Gastroesophageal sphincter (tissue), 4 donors: Measurements from ENCODE around the gene GALNT2. TPM values are rescaled to one million over a fixed set of nuclear protein-coding genes. Genes with fewer than 3 reads are reported as not detected.

ENCODE experiments used
- ATAC-seq: fragments of 150-250 bp; one replicate; pipeline ENCODE4 v1.9.1; 2016; ENCODE audit warnings: mild to moderate bottlenecking, moderate library complexity
- H3K27ac ChIP-seq, 4 donors: fragments of 200-600 bp; sonication (generic) in 3 of 4; 1 replicate in 3 of 4; 2 replicates in 1 of 4; pipeline ENCODE4 v1.5.1; 2016 to 2019
- H3K27me3 ChIP-seq: fragments of 200-600 bp; sonication (generic); one replicate; pipeline ENCODE4 v1.5.1; 2019
- H3K36me3 ChIP-seq, 2 donors: fragments of 200-600 bp; sonication (generic); one replicate each; pipeline ENCODE4 v1.5.1; 2019; ENCODE audit warnings: control low read depth in 1 of 2
- H3K4me1 ChIP-seq, 3 donors: fragments of 200-600 bp; sonication (generic); 1 replicate in 2 of 3; 2 replicates in 1 of 3; pipeline ENCODE4 v1.5.1; 2016 to 2019; ENCODE audit warnings: control low read depth in 2 of 3
- H3K4me3 ChIP-seq, 2 donors: fragments of 200-600 bp; sonication (generic); one replicate each; pipeline ENCODE4 v1.5.1; 2019; ENCODE audit warnings: mild to moderate bottlenecking in 1 of 2, moderate library complexity in 1 of 2
- H3K9me3 ChIP-seq, 3 donors: fragments of 200-600 bp; sonication (generic); one replicate each; pipeline ENCODE4 v1.5.1; 2017 to 2019; ENCODE audit warnings: control low read depth in 2 of 3
- EP300 ChIP-seq: sonication (generic); formaldehyde crosslinking; IDR thresholded peaks from one replicate; pipeline ENCODE4 v1.6.1; 2017; ENCODE audit warnings: antibody characterized with exemption, mild to moderate bottlenecking
- POLR2A ChIP-seq, 2 donors: fragments of 450-650 bp; IDR thresholded peaks; one replicate each; pipeline ENCODE4 v1.6.1; 2017; ENCODE audit warnings: antibody characterized with exemption in 2 of 2, mild to moderate bottlenecking in 2 of 2, moderate library complexity in 1 of 2
- POLR2AphosphoS5 ChIP-seq: sonication (generic); formaldehyde crosslinking; IDR thresholded peaks from one replicate; pipeline ENCODE4 v1.6.1; 2017; ENCODE audit warnings: antibody characterized with exemption
- WGBS, 2 donors: methylation state at CpG; one replicate each; pipeline ENCODE4 v1.1.5; 2018; ENCODE audit warnings: low coverage in 1 of 2; 5-methylcytosine and 5-hydroxymethylcytosine counted together
- total RNA-seq, 4 donors: library from RNA; depleted of rRNA; stranded (reverse); fragments of >200 nt; gene quantifications; one replicate each; pipeline ENCODE4 v1.1.0, GENCODE V29; 2016
- TF ChIP-seq, protein P1 (sequence below), 4 experiments: fragments of 200-600 bp in 2 of 4; fragments of 450-650 bp in 2 of 4; sonication (generic) in 1 of 4; IDR thresholded peaks; one replicate each; pipeline ENCODE4 v1.5.1; 2017 to 2019; ENCODE audit warnings: antibody characterized with exemption in 4 of 4, mild to moderate bottlenecking in 2 of 4, moderate library complexity in 2 of 4

Gene GALNT2
- total RNA-seq, 4 donors from 2014 or later, result 95.3 to 160 (median 134) TPM

DNA sequence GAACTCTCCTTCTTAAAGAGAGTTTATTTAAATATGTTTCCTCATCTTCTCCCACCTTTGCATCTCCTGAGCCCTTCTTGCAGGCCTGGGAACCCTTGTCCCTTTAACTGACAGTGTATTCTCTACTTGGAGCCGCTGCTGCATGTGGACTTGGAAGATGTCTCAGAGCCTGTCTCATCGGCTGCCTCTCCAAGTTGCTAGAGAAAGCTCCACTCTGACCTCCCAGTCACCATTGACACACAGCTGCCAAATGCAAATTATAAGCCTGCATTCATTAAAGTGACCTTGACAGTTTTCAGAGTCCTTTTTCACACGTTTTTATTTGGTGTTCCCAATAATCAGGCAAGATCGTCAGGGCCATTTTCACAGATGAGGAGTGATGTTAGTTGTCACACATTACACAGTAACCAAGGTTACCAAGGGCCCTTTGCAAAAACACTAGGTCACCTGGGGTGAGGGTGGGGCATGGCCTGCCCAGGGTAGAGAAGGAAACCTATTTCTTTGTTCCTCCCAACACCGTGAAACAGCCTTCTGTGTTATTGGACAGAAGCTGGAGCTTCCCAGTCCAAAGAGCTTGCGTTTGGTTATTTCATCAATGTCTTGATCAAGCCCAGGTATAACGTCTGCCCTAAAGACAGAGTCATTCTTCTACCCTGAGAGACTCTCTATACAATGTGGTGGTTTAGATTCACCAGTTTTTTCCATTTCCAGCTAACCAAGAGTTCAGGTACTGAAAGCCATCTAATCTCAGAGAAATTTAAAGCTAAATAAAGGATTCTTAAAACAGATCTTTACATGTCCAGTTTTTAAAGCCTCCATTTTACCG, 164.1 kb downstream of the GALNT2 start:
- Histone ChIP-seq H3K27me3 (no peaks in the 10 kb centered on the region), H3K4me1 (peaks cover 3 to 47% (median 12%) of the 10 kb centered on the region in 3 donors), H3K36me3 (peaks cover 0 to 5% of the 10 kb centered on the region in 2 donors), H3K4me3 (no peak overlapping the region), H3K9me3 (no peaks in the 10 kb centered on the region), H3K27ac (peak overlapping the region in 2 of 4 donors; percentile 36 to 57)
- no peak for ATAC-seq
- 66 to 80% methylated on average over 7 to 8 of the region's 8 CpGs for WGBS, 2 donors
- TF ChIP-seq EP300 (no peak), POLR2A (IDR thresholded peaks at IDR 0.05) (no peak), POLR2AphosphoS5 (no peak)
- TF ChIP-seq, protein P1, sequence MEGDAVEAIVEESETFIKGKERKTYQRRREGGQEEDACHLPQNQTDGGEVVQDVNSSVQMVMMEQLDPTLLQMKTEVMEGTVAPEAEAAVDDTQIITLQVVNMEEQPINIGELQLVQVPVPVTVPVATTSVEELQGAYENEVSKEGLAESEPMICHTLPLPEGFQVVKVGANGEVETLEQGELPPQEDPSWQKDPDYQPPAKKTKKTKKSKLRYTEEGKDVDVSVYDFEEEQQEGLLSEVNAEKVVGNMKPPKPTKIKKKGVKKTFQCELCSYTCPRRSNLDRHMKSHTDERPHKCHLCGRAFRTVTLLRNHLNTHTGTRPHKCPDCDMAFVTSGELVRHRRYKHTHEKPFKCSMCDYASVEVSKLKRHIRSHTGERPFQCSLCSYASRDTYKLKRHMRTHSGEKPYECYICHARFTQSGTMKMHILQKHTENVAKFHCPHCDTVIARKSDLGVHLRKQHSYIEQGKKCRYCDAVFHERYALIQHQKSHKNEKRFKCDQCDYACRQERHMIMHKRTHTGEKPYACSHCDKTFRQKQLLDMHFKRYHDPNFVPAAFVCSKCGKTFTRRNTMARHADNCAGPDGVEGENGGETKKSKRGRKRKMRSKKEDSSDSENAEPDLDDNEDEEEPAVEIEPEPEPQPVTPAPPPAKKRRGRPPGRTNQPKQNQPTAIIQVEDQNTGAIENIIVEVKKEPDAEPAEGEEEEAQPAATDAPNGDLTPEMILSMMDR (IDR thresholded peaks at IDR 0.05), result no peak

DNA sequence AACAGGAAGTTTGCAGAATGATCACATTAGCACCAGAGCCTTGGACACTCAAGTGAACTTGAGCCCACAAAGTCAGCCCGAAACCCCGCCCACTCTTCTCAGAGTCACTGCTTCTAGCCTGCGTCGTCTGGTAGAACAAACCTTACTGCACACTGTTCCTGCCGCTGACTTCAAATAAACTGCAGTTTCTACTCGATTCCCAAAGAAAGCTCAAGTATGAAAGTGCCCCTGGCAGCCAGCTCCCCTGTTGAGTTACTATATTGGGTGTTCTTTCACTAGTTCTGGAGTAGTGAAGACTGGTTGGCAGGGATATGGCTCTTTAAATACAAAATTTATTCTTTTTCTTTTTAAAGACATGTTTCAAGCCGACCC, 164.7 kb downstream of the GALNT2 start:
- no peaks in the 10 kb centered on the region for H3K9me3 ChIP-seq
- peak overlapping the region in 3 of 4 donors; percentile 7 to 57 (median 36) for H3K27ac ChIP-seq
- peak overlapping the region in 1 of 2 donors; percentile 15 for H3K4me3 ChIP-seq
- WGBS, 2 donors, result 29 to 67% methylated on average over 7 of the region's 7 CpGs
- H3K27me3 ChIP-seq, result no peaks in the 10 kb centered on the region
- TF ChIP-seq POLR2A (IDR thresholded peaks at IDR 0.05) (no peak), POLR2AphosphoS5 (no peak), EP300 (no peak)
- TF ChIP-seq, protein P1 (IDR thresholded peaks at IDR 0.05), result no peak
- ATAC-seq, result peak; percentile 83
- peaks cover 3 to 42% (median 12%) of the 10 kb centered on the region in 3 donors for H3K4me1 ChIP-seq
- H3K36me3 ChIP-seq, result peaks cover 0 to 11% of the 10 kb centered on the region in 2 donors

GRCh38 chr1:230232371-230232771, 165.3 kb downstream of the GALNT2 start:
- Histone ChIP-seq H3K4me3 (no peak overlapping the region), H3K27ac (peak overlapping the region in 2 of 4 donors; percentile 36 to 57), H3K36me3 (peaks cover 0 to 17% of the 10 kb centered on the region in 2 donors), H3K27me3 (no peaks in the 10 kb centered on the region), H3K9me3 (no peaks in the 10 kb centered on the region), H3K4me1 (peaks cover 3 to 42% (median 12%) of the 10 kb centered on the region in 3 donors)
- no peak for TF ChIP-seq POLR2A (IDR thresholded peaks at IDR 0.05)
- ATAC-seq, result no peak
- 57 to 72% methylated on average over 10 of the region's 10 CpGs for WGBS, 2 donors

GRCh38 chr1:230233786-230234185, 166.7 kb downstream of the GALNT2 start:
- H3K36me3 ChIP-seq, result peaks cover 0 to 29% of the 10 kb centered on the region in 2 donors
- no peak overlapping the region for H3K4me3 ChIP-seq
- H3K4me1 ChIP-seq, result peaks cover 3 to 42% (median 12%) of the 10 kb centered on the region in 3 donors
- TF ChIP-seq POLR2A (IDR thresholded peaks at IDR 0.05), result no peak
- no peak for TF ChIP-seq POLR2AphosphoS5
- TF ChIP-seq, protein P1 (IDR thresholded peaks at IDR 0.05), result no peak
- no peak for TF ChIP-seq EP300
- H3K9me3 ChIP-seq, result no peaks in the 10 kb centered on the region
- 89 to 95% methylated on average over 3 to 4 of the region's 4 CpGs for WGBS, 2 donors
- no peak for ATAC-seq
- H3K27me3 ChIP-seq, result no peaks in the 10 kb centered on the region
- H3K27ac ChIP-seq, result no peak overlapping the region

GRCh38 chr1:230235876-230236275, 168.8 kb downstream of the GALNT2 start:
- TF ChIP-seq EP300 (no peak), POLR2A (IDR thresholded peaks at IDR 0.05) (no peak), POLR2AphosphoS5 (no peak)
- TF ChIP-seq, protein P1 (IDR thresholded peaks at IDR 0.05), result no peak
- Histone ChIP-seq H3K27me3 (no peaks in the 10 kb centered on the region), H3K4me1 (peaks cover 3 to 26% (median 12%) of the 10 kb centered on the region in 3 donors), H3K9me3 (no peaks in the 10 kb centered on the region), H3K27ac (no peak overlapping the region), H3K36me3 (peaks cover 0 to 46% of the 10 kb centered on the region in 2 donors), H3K4me3 (no peak overlapping the region)
- no peak for ATAC-seq
- 77% methylated on average over 6 of the region's 7 CpGs; no CpG with 5 or more reads in 1 of the 2 donors for WGBS, 2 donors
